H1 (cell line): ENCODE results near the gene MKX. TPM values are rescaled to one million over a fixed set of nuclear protein-coding genes. Genes with fewer than 3 reads are reported as not detected.
A peak's percentile ranks its signal among the peaks of the same experiment; 100 is the strongest.

Source experiments
- CTCF ChIA-PET: fragments of 300-600 bp; sonication (Branson Sonifier 250); formaldehyde crosslinking; loops from one replicate; lab custom pipeline; 2021; ENCODE audit not compliant: partially characterized antibody; lab: Charles Lee
- POLR2A ChIA-PET: fragments of 300-600 bp; sonication (Branson Sonifier 250); formaldehyde crosslinking; loops from one replicate; lab custom pipeline; 2021; ENCODE audit warnings: inconsistent platforms; ENCODE audit not compliant: partially characterized antibody; lab: Charles Lee
- DNase-seq, 2 experiments: peaks; one replicate each; pipeline versions ENCODE4 v3.0.0 to v3.0.0-alpha.2; 2010 to 2022; ENCODE audit warnings: low spot score in 2 of 2, low read depth in 1 of 2, mixed read lengths in 1 of 2
- FAIRE-seq: peaks from 2 replicates; lab custom pipeline; 2011; peaks lifted over from hg19 to GRCh38; lab: Jason Lieb, UNC
- H2AFZ ChIP-seq: 2 replicates; pipeline ENCODE4 v1.8.1; 2012; ENCODE audit warnings: low read length, inconsistent platforms
- H2AK5ac ChIP-seq: 2 replicates; pipeline ENCODE4 v1.6.1; 2013; ENCODE audit warnings: low read depth, low read length
- H2BK120ac ChIP-seq: replicated peaks from 2 replicates; pipeline ENCODE3; 2013; ENCODE audit warnings: low read depth, low read length, inconsistent platforms
- H2BK12ac ChIP-seq: 2 replicates; pipeline ENCODE4 v1.6.1; 2013; ENCODE audit warnings: low read depth, low read length
- H2BK15ac ChIP-seq: 2 replicates; pipeline ENCODE4 v1.6.1; 2013; ENCODE audit warnings: low read length
- H2BK20ac ChIP-seq: 2 replicates; pipeline ENCODE4 v1.6.1; 2013; ENCODE audit warnings: low read length
- H2BK5ac ChIP-seq: 2 replicates; pipeline ENCODE4 v1.6.1; 2013; ENCODE audit warnings: low read depth, low read length
- H3K14ac ChIP-seq: 2 replicates; pipeline ENCODE4 v1.6.1; 2013; ENCODE audit warnings: inconsistent platforms; ENCODE audit not compliant: insufficient read length
- H3K18ac ChIP-seq: 2 replicates; pipeline ENCODE4 v1.6.1; 2013; ENCODE audit warnings: low read length; ENCODE audit errors: extremely low read depth
- H3K23ac ChIP-seq: 2 replicates; pipeline ENCODE4 v1.6.1; 2013; ENCODE audit warnings: inconsistent platforms; ENCODE audit not compliant: insufficient read length
- H3K23me2 ChIP-seq: 2 replicates; pipeline ENCODE4 v1.6.1; 2013; ENCODE audit warnings: low read depth, low read length
- H3K27ac ChIP-seq: 2 replicates; pipeline ENCODE4 v1.6.1; 2011; ENCODE audit warnings: low read depth, low read length, inconsistent platforms
- H3K27me3 ChIP-seq, 4 experiments: replicated peaks in 1 of 4; 1 replicate in 1 of 4; 2 replicates in 3 of 4; pipeline versions ENCODE4 v1.6.1 to v1.8.1; 2011 to 2013; ENCODE audit warnings: low read length in 3 of 4, mild to moderate bottlenecking in 3 of 4, inconsistent platforms in 2 of 4, mixed read lengths in 2 of 4, moderate library complexity in 1 of 4; ENCODE audit not compliant: control insufficient read depth in 3 of 4, insufficient read depth in 3 of 4; ENCODE audit errors: extremely low read depth in 1 of 4
- H3K36me3 ChIP-seq, 4 experiments: 2 replicates each; pipeline versions ENCODE4 v1.6.1 to v1.8.1; 2011 to 2013; ENCODE audit warnings: mild to moderate bottlenecking in 4 of 4, low read length in 3 of 4, moderate library complexity in 2 of 4, control low read depth in 1 of 4, inconsistent platforms in 1 of 4; ENCODE audit not compliant: insufficient read depth in 4 of 4, control insufficient read depth in 2 of 4
- H3K4ac ChIP-seq: replicated peaks from 2 replicates; pipeline ENCODE3; 2013; ENCODE audit warnings: low read length, low read depth, mixed read lengths, inconsistent platforms; ENCODE audit not compliant: insufficient read length
- H3K4me1 ChIP-seq, 4 experiments: replicated peaks in 1 of 4; 1 replicate in 1 of 4; 2 replicates in 3 of 4; pipeline versions ENCODE4 v1.6.1 to v1.8.1; 2011 to 2013; ENCODE audit warnings: low read length in 3 of 4, inconsistent platforms in 2 of 4, mixed read lengths in 1 of 4; ENCODE audit not compliant: insufficient read depth in 4 of 4, control insufficient read depth in 3 of 4
- H3K4me2 ChIP-seq, 2 experiments: 2 replicates each; pipeline versions ENCODE4 v1.6.1 to v1.8.1; 2011 to 2013; ENCODE audit warnings: low read depth in 2 of 2, low read length in 2 of 2, control low read depth in 1 of 2, inconsistent platforms in 1 of 2, mild to moderate bottlenecking in 1 of 2; ENCODE audit not compliant: insufficient read depth in 1 of 2
- H3K4me3 ChIP-seq, 4 experiments: fragments of 200-600, 300-600 bp in 1 of 4; sonication (generic), shearing (Covaris generic), sonication (Bioruptor Twin) in 1 of 4; 2 replicates each; pipeline versions ENCODE4 v1.5.1 to v1.8.1; 2011 to 2016; ENCODE audit warnings: low read length in 4 of 4, low read depth in 3 of 4, control low read depth in 2 of 4, inconsistent platforms in 2 of 4, mild to moderate bottlenecking in 2 of 4, mixed read lengths in 1 of 4, moderate library complexity in 1 of 4; ENCODE audit not compliant: insufficient read depth in 2 of 4; ENCODE audit errors: extremely low read depth in 1 of 4
- H3K56ac ChIP-seq: replicated peaks from 2 replicates; pipeline ENCODE3; 2013; ENCODE audit warnings: low read depth, mild to moderate bottlenecking, mixed read lengths, low read length, inconsistent platforms; ENCODE audit not compliant: insufficient read length
- H3K79me1 ChIP-seq: 2 replicates; pipeline ENCODE4 v1.6.1; 2013; ENCODE audit warnings: low read depth, low read length, control low read depth
- H3K79me2 ChIP-seq, 2 experiments: 2 replicates each; pipeline versions ENCODE4 v1.6.1 to v1.8.1; 2012 to 2013; ENCODE audit warnings: low read length in 2 of 2, mild to moderate bottlenecking in 2 of 2, inconsistent platforms in 1 of 2; ENCODE audit not compliant: insufficient read depth in 2 of 2, control insufficient read depth in 1 of 2
- H3K9ac ChIP-seq, 4 experiments: replicated peaks in 1 of 4; 1 replicate in 1 of 4; 2 replicates in 3 of 4; pipeline versions ENCODE4 v1.6.1 to v1.8.1; 2011 to 2013; ENCODE audit warnings: low read depth in 3 of 4, low read length in 3 of 4, control low read depth in 2 of 4, mild to moderate bottlenecking in 2 of 4, moderate library complexity in 2 of 4, inconsistent platforms in 1 of 4; ENCODE audit errors: extremely low read depth in 1 of 4
- H3K9me3 ChIP-seq, 2 experiments: 2 replicates each; pipeline versions ENCODE4 v1.6.1 to v1.8.1; 2012 to 2013; ENCODE audit warnings: mild to moderate bottlenecking in 2 of 2, moderate library complexity in 2 of 2, control low read depth in 1 of 2, inconsistent platforms in 1 of 2, low read depth in 1 of 2, low read length in 1 of 2, mixed read lengths in 1 of 2; ENCODE audit not compliant: insufficient read depth in 2 of 2
- H4K20me1 ChIP-seq, 2 experiments: replicated peaks in 1 of 2; 2 replicates each; pipeline versions ENCODE3 to v1.8.1; 2011 to 2013; ENCODE audit warnings: inconsistent platforms in 2 of 2, low read length in 2 of 2, mild to moderate bottlenecking in 1 of 2; ENCODE audit not compliant: insufficient read depth in 2 of 2, control insufficient read depth in 1 of 2
- H4K5ac ChIP-seq: 2 replicates; pipeline ENCODE4 v1.6.1; 2013; ENCODE audit warnings: low read length, low read depth, mixed read lengths, inconsistent platforms; ENCODE audit not compliant: insufficient read length
- H4K8ac ChIP-seq: 2 replicates; pipeline ENCODE4 v1.8.0; 2013; ENCODE audit warnings: mild to moderate bottlenecking, moderate library complexity, low read length, inconsistent platforms; ENCODE audit not compliant: insufficient read depth; ENCODE audit errors: extremely low read depth
- H4K91ac ChIP-seq: replicated peaks from 2 replicates; pipeline ENCODE3; 2013; ENCODE audit warnings: low read length, mixed read lengths, inconsistent platforms; ENCODE audit not compliant: insufficient read length
- BACH1 ChIP-seq: IDR thresholded peaks from 2 replicates; pipeline ENCODE4 v1.6.1; 2012; ENCODE audit warnings: low read length, improper control_type of control experiment
- BRCA1 ChIP-seq: IDR thresholded peaks from 2 replicates; pipeline ENCODE4 v1.6.1; 2012; ENCODE audit warnings: low read depth, low read length, improper control_type of control experiment
- CTBP2 ChIP-seq: IDR thresholded peaks from 2 replicates; pipeline ENCODE4 v1.7.0; 2011; ENCODE audit warnings: borderline replicate concordance, mild to moderate bottlenecking, moderate library complexity, mixed read lengths, low read length; ENCODE audit not compliant: insufficient read depth, insufficient read length
- EGR1 ChIP-seq: IDR thresholded peaks from 2 replicates; pipeline ENCODE4 v1.6.1; 2011; ENCODE audit warnings: low read depth, low read length, borderline replicate concordance
- KDM5A ChIP-seq: fragments of 200-600 bp; IDR thresholded peaks from 2 replicates; pipeline ENCODE4 v1.7.1; 2012; ENCODE audit warnings: mild to moderate bottlenecking, low read length, inconsistent platforms, mixed read lengths
- POLR2AphosphoS5 ChIP-seq: IDR thresholded peaks from 2 replicates; pipeline ENCODE4 v1.6.1; 2011; ENCODE audit warnings: low read depth, low read length
- RAD21 ChIP-seq, 2 experiments: IDR thresholded peaks in 1 of 2; conservative IDR thresholded peaks in 1 of 2; 2 replicates each; pipeline ENCODE4 v1.6.1; 2011; ENCODE audit warnings: low read depth in 2 of 2, low read length in 2 of 2, improper control_type of control experiment in 1 of 2, inconsistent platforms in 1 of 2, mild to moderate bottlenecking in 1 of 2, moderate library complexity in 1 of 2
- RBBP5 ChIP-seq: IDR thresholded peaks from 2 replicates; pipeline ENCODE4 v1.7.1; 2012; ENCODE audit warnings: low read depth, mild to moderate bottlenecking, inconsistent platforms, low read length, moderate library complexity, borderline replicate concordance
- SP1 ChIP-seq: IDR thresholded peaks from 2 replicates; pipeline ENCODE4 v1.6.1; 2011; ENCODE audit warnings: low read depth, low read length
- TAF7 ChIP-seq: optimal IDR thresholded peaks from 2 replicates; pipeline ENCODE3; 2011; ENCODE audit warnings: low read depth, mild to moderate bottlenecking, inconsistent platforms, low read length, moderate library complexity, borderline replicate concordance
- WGBS, 2 experiments: shearing (Covaris generic) in 1 of 2; methylation state at CpG; one replicate each; pipeline versions ENCODE4 v1.1.6 to v1.1.7; 2013 to 2015; ENCODE audit warnings: low lambda C conversion rate in 2 of 2, mixed read lengths in 2 of 2, inconsistent platforms in 1 of 2, low coverage in 1 of 2, missing lambda C conversion rate in 1 of 2; ENCODE audit not compliant: insufficient replicate concordance in 2 of 2, insufficient coverage in 1 of 2, insufficient read length in 1 of 2; ENCODE audit errors: extremely low coverage in 1 of 2, missing lambda C conversion rate in 1 of 2; 5-methylcytosine and 5-hydroxymethylcytosine counted together
- polyA plus RNA-seq, 7 experiments: library from polyadenylated mRNA; depleted of rRNA in 3 of 7; stranded (reverse) in 5 of 7; unstranded in 2 of 7; fragments of >200 nt in 5 of 7; fragments of 200-250 nt in 2 of 7; gene quantifications; 1 replicate in 5 of 7; 2 replicates in 1 of 7; 4 replicates in 1 of 7; pipeline versions ENCODE4 v1.2.1 to v1.2.3, GENCODE V29; 2011 to 2013; ENCODE audit warnings: missing spikeins in 2 of 7, mixed read lengths in 2 of 7
- total RNA-seq: library from RNA; stranded (reverse); fragmentation: NEBNext Ultra II Directional; extraction: Animal tissue kit (Norgen Biotek cat#: 25700); gene quantifications from 2 replicates; pipeline ENCODE4 v1.2.1, GENCODE V29; 2021
- TF ChIP-seq, protein P1 (sequence below): IDR thresholded peaks from 2 replicates; pipeline ENCODE4 v1.6.1; 2012; ENCODE audit warnings: inconsistent platforms
- TF ChIP-seq, protein P2 (sequence below): IDR thresholded peaks from 2 replicates; pipeline ENCODE4 v1.6.1; 2012; ENCODE audit warnings: low read length, inconsistent platforms

Gene MKX
- total and polyA plus RNA-seq, 2 of the 8 experiments (the other 6 are each of a cell fraction or from before 2014, with no cell fraction given), result 0.21 to 1.3 TPM

DNA sequence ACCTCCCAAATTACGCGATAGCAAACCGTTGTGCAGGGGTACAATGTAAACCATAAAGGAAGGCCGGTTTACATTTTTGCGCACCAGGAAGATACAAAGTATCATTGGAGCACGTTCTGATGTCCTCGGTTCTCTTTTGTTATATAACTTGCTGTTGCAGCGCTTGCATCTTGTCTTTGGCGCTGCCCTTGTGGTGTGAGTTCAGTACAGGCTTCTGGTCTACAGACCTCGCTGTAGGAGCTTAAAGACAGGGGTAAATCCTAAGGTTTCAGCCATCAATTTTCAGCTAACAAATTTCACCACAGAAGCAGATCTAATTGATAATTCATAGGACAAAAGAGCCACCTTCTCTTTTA, 1.5 kb upstream of the MKX start:
- no peak overlapping the region for H3K23ac ChIP-seq
- no peaks in the 10 kb centered on the region for H3K36me3 ChIP-seq
- H3K79me1 ChIP-seq, result no peaks in the 10 kb centered on the region
- CTCF ChIA-PET, result interaction anchor here (0.6 to 1.6 kb wide), 7 partner anchors 35 to 647 kb away, joined by 3 to 5 read pairs (median 3); no protein-coding TSS in a partner anchor
- DNase-seq (no peak), FAIRE-seq (no peak)
- no peak overlapping the region for H3K56ac ChIP-seq
- no peaks in the 10 kb centered on the region for H3K79me2 ChIP-seq
- H2BK5ac ChIP-seq, result no peak overlapping the region
- no peak overlapping the region for H2BK120ac ChIP-seq
- POLR2A ChIA-PET, result interaction anchor here (1.0 kb wide), 1 partner anchor 242 kb away, joined by 3 read pairs; no protein-coding TSS in a partner anchor
- no peak overlapping the region for H3K14ac ChIP-seq
- no peak overlapping the region for H2AFZ ChIP-seq
- H2AK5ac ChIP-seq, result no peak overlapping the region
- H3K4me2 ChIP-seq, result peak overlapping the region; percentile 96 to 99
- no peak overlapping the region for H4K5ac ChIP-seq
- H3K9ac ChIP-seq, result no peak overlapping the region
- H3K4me1 ChIP-seq, result peaks cover 0 to 14% (median 10%) of the 10 kb centered on the region in 4 experiments; a peak in 6 of 7 replicates
- no peak overlapping the region for H2BK20ac ChIP-seq
- H3K18ac ChIP-seq, result no peak overlapping the region
- H2BK15ac ChIP-seq, result no peak overlapping the region
- H3K4me3 ChIP-seq, result peak overlapping the region; percentile 51 to 80 (median 62); a peak in 5 of 8 replicates
- peaks cover 3 to 5% of the 10 kb centered on the region in 2 experiments for H4K20me1 ChIP-seq
- 6% methylated on average over 10 of the region's 10 CpGs; no CpG with 5 or more reads in 1 of the 2 experiments for WGBS, 2 experiments
- H4K8ac ChIP-seq, result no peak overlapping the region
- H3K9me3 ChIP-seq, result no peaks in the 10 kb centered on the region
- peaks cover 35 to 71% (median 57%) of the 10 kb centered on the region in 4 experiments for H3K27me3 ChIP-seq
- no peak overlapping the region for H4K91ac ChIP-seq
- H3K4ac ChIP-seq, result no peak overlapping the region
- H3K27ac ChIP-seq, result no peak overlapping the region
- H3K23me2 ChIP-seq, result peaks cover 32% of the 10 kb centered on the region
- H2BK12ac ChIP-seq, result no peak overlapping the region
- TF ChIP-seq SP1 (no peak), KDM5A (no peak), BRCA1 (no peak), CTBP2 (no peak), POLR2AphosphoS5 (no peak), BACH1 (no peak), TAF7 (no peak), RAD21 (IDR thresholded peaks at IDR 0.05 in 1 of 2, conservative IDR thresholded peaks at IDR 0.05 in 1 of 2; ENCODE audit: low read depth in 2 of 2, low read length in 2 of 2) (no peak), RBBP5 (no peak), EGR1 (no peak)
- TF ChIP-seq, protein P1, sequence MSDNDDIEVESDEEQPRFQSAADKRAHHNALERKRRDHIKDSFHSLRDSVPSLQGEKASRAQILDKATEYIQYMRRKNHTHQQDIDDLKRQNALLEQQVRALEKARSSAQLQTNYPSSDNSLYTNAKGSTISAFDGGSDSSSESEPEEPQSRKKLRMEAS, result no peak
- TF ChIP-seq, protein P2, sequence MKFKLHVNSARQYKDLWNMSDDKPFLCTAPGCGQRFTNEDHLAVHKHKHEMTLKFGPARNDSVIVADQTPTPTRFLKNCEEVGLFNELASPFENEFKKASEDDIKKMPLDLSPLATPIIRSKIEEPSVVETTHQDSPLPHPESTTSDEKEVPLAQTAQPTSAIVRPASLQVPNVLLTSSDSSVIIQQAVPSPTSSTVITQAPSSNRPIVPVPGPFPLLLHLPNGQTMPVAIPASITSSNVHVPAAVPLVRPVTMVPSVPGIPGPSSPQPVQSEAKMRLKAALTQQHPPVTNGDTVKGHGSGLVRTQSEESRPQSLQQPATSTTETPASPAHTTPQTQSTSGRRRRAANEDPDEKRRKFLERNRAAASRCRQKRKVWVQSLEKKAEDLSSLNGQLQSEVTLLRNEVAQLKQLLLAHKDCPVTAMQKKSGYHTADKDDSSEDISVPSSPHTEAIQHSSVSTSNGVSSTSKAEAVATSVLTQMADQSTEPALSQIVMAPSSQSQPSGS, result no peak
